OCI-LY1 (cell line): Measurements from ENCODE around the gene REV3L.

Experiments used
- EZH2 ChIP-seq: fragments of 200-600 bp; sonication (generic), shearing (Covaris generic); IDR thresholded peaks from 2 replicates; pipeline ENCODE4 v1.8.0; 2017; ENCODE audit warnings: borderline replicate concordance, mixed run types, mild to moderate bottlenecking, antibody characterized with exemption, low read length, moderate library complexity, mixed read lengths
- TF ChIP-seq, protein P1 (sequence below): fragments of 200-600 bp; sonication (generic), shearing (Covaris generic); IDR thresholded peaks from 2 replicates; pipeline ENCODE4 v1.5.1; 2017; ENCODE audit warnings: mild to moderate bottlenecking, antibody characterized with exemption, low read length, moderate library complexity, mixed read lengths

DNA sequence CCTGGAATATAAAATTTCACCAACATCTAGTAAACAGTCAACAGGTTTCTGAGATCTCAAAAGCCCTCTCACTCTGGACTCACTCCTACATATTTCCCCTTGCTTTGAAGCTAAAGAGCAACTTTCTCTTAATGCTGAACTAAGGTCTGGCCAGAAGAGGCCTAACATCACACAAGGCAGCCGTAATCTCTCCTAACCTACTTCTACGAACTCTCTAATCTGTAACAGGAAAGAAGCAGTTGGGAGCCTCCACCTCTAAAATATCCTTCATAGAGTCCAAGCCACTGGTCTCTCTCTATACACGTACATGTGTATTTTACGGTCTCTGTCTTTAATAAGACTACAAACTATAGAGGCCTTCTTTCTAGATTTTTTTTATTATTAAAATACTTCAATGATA lies 72.0 kb downstream of the REV3L start:
- TF ChIP-seq, protein P1, sequence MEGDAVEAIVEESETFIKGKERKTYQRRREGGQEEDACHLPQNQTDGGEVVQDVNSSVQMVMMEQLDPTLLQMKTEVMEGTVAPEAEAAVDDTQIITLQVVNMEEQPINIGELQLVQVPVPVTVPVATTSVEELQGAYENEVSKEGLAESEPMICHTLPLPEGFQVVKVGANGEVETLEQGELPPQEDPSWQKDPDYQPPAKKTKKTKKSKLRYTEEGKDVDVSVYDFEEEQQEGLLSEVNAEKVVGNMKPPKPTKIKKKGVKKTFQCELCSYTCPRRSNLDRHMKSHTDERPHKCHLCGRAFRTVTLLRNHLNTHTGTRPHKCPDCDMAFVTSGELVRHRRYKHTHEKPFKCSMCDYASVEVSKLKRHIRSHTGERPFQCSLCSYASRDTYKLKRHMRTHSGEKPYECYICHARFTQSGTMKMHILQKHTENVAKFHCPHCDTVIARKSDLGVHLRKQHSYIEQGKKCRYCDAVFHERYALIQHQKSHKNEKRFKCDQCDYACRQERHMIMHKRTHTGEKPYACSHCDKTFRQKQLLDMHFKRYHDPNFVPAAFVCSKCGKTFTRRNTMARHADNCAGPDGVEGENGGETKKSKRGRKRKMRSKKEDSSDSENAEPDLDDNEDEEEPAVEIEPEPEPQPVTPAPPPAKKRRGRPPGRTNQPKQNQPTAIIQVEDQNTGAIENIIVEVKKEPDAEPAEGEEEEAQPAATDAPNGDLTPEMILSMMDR: no peak
- no peak for TF ChIP-seq EZH2
